SU-DHL-6 (cell line): ENCODE data around the gene GANC.

Source experiments
- EZH2phosphoT487 ChIP-seq: fragments of 200-600 bp; sonication (generic), shearing (Covaris generic); conservative IDR thresholded peaks from 2 replicates; pipeline ENCODE4 v1.6.1; 2018; ENCODE audit warnings: mild to moderate bottlenecking, antibody characterized with exemption, low read length, moderate library complexity, mixed read lengths
- TF ChIP-seq, protein P1 (sequence below): fragments of 200-600 bp; sonication (generic); IDR thresholded peaks from one replicate; pipeline ENCODE4 v1.5.1; 2017; ENCODE audit warnings: antibody characterized with exemption, mild to moderate bottlenecking, low read length, moderate library complexity; ENCODE audit not compliant: insufficient read depth, poor library complexity, severe bottlenecking

DNA sequence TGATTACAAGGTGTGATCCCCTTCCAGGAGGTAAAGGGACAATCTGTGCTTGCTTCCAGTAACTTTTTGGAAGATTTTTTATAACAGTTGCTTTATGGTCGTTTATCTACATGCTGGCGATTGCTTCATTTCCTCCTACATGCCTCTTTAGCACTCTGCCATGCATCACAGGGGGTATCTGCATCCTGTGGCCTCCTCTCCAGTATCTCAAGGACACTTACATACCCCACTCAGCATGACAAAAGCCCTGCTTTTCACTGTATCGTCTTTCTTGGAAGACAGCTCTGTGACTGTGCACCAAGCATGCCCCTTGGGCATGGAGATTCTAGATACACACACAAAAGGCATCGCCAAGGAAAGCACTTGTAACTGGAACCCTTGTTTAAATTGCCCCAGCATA, 111.6 kb downstream of the GANC start:
- TF ChIP-seq, protein P1, sequence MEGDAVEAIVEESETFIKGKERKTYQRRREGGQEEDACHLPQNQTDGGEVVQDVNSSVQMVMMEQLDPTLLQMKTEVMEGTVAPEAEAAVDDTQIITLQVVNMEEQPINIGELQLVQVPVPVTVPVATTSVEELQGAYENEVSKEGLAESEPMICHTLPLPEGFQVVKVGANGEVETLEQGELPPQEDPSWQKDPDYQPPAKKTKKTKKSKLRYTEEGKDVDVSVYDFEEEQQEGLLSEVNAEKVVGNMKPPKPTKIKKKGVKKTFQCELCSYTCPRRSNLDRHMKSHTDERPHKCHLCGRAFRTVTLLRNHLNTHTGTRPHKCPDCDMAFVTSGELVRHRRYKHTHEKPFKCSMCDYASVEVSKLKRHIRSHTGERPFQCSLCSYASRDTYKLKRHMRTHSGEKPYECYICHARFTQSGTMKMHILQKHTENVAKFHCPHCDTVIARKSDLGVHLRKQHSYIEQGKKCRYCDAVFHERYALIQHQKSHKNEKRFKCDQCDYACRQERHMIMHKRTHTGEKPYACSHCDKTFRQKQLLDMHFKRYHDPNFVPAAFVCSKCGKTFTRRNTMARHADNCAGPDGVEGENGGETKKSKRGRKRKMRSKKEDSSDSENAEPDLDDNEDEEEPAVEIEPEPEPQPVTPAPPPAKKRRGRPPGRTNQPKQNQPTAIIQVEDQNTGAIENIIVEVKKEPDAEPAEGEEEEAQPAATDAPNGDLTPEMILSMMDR, result no peak
- no peak for TF ChIP-seq EZH2phosphoT487
